ENCODE measurements around the gene ALDH1A1.

Gene ALDH1A1

DNA sequence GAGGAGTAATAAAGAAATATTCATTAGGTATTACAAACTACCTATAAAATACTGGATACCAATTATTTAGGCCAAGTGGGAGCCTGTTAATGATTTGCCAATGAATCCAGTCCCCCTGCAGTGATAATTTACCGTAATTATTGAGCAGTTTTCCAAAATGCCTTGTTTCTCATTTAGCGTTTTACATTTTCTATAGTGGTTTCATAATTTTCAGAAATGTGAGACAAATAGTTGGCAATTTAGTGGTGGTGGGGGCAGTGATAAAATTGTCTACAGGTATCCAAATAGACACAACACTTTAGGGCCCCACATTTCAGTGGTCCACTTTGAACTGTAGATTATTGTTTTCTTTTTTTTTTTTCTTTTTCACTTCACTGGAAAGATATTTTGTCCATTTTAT lies 27.3 kb upstream of the ALDH1A1 start:
- no peak for TF ChIP-seq ZFX (IDR thresholded peaks at IDR 0.05; ENCODE audit: borderline replicate concordance)
- TF ChIP-seq, protein P1, sequence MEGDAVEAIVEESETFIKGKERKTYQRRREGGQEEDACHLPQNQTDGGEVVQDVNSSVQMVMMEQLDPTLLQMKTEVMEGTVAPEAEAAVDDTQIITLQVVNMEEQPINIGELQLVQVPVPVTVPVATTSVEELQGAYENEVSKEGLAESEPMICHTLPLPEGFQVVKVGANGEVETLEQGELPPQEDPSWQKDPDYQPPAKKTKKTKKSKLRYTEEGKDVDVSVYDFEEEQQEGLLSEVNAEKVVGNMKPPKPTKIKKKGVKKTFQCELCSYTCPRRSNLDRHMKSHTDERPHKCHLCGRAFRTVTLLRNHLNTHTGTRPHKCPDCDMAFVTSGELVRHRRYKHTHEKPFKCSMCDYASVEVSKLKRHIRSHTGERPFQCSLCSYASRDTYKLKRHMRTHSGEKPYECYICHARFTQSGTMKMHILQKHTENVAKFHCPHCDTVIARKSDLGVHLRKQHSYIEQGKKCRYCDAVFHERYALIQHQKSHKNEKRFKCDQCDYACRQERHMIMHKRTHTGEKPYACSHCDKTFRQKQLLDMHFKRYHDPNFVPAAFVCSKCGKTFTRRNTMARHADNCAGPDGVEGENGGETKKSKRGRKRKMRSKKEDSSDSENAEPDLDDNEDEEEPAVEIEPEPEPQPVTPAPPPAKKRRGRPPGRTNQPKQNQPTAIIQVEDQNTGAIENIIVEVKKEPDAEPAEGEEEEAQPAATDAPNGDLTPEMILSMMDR (IDR thresholded peaks at IDR 0.05): no peak
- no peak overlapping the region for H3K27ac ChIP-seq

DNA sequence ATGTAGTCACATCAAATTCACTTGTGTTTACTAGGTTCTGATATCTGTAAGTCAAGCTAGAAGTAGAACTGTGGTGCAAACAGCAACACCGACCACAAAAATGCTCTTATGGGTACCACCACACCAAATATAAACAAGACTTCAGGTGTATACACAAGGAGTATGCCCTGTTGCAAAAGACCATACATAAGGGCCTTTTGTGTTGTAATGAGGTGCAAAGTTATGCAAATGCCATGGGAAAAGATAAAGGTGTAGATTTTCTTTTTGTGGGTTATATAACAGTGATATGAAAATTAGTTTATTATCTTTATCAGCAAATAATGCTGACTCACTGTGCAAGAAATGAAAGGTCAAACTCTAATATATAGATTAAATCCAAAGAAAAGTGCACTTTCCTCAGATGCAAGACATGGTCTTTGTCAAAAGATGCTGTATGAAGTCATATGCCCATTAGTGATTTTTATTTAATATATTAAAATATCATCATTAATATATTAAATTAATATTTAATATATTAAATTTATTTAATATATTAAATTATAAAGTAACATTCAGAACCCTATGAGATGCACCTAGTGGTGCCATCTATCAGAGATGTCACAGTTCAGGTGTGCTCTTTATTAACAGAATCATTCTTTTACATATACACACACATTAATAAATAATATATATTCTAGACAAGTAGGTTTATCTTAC lies 26.7 kb upstream of the ALDH1A1 start:
- TF ChIP-seq ZFX (IDR thresholded peaks at IDR 0.05; ENCODE audit: borderline replicate concordance): no peak
- TF ChIP-seq, protein P1 (IDR thresholded peaks at IDR 0.05): no peak
- H3K27ac ChIP-seq: no peak overlapping the region

DNA sequence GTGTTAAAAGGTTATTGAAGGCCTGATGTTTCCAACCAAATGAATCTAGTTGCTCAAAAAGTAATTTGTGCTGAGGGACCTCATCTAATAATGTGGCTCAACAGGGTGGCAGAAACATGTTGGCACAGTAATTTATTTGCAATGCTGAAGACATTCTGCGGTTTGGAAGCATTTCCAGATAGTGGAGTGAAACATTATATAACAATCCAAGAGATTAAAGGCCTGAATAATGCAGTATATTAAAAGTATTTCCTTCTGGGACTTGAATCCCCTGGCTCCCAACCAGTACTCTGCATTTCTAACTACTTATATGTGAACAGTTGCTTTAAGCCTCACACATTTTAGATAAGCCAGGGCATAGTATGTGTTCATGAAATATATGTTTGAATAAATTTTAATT lies 25.9 kb upstream of the ALDH1A1 start:
- no peak overlapping the region for H3K27ac ChIP-seq
- TF ChIP-seq, protein P1 (IDR thresholded peaks at IDR 0.05): no peak
- TF ChIP-seq ZFX (IDR thresholded peaks at IDR 0.05; ENCODE audit: borderline replicate concordance): no peak

DNA sequence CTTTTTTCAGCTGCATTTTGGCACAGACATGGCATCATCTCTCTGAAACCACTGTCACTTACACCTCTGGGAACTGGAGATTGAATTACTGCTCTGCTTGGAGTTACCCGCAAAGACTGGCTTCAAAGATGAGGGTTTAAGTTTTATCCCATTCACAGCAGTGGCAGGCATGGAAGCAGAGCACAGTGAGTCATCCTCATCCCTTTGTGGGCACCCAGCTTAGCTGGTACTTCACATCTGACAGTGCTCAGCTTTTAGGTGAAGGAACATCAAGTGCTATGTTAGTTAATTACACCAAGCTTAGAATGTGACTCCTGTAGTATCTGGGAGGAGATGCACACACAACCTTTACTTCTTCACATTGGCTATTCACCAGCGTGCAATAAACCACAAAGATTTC lies 24.8 kb upstream of the ALDH1A1 start:
- no peak for TF ChIP-seq ZFX (IDR thresholded peaks at IDR 0.05; ENCODE audit: borderline replicate concordance)
- TF ChIP-seq, protein P1 (IDR thresholded peaks at IDR 0.05): no peak
- no peak overlapping the region for H3K27ac ChIP-seq

DNA sequence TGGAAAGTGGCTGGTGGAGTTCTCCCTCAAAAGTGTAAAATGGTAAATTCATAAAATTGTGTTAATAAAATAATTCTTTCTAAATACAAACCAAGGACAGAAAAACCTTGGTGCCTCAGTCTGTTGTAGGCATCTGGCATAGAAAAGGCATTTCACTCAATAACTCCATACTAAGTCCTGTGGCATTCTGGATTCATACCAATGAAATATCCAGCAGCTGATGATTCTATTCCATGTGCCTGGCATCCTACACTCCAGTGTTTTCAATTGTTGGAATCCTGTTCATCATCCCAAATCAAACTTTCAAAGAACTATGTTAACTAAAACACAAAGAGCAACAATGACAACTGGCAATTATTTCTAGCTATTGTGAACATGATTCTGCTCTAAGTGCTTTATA lies 21.6 kb upstream of the ALDH1A1 start:
- no peak overlapping the region for H3K27ac ChIP-seq
- TF ChIP-seq, protein P1 (IDR thresholded peaks at IDR 0.05): no peak
- no peak for TF ChIP-seq ZFX (IDR thresholded peaks at IDR 0.05; ENCODE audit: borderline replicate concordance)

DNA sequence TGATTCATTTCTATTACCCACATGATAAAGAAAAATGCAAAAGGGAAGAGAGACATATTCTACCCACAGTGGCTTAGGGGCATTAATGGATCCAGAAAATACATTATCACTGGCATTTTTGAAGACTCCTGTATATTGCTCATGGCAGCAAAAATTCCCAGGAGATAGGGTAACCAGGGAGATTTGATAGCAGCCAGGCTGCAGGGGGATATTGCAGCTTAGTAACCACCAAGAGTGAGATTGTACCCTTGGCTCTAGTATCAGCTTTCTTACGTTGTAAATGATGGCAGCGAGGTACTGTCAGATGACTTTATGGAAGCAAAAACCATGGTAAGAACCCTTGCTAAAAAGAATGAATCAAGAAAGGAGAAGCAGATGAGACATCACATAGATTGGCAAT lies 19.8 kb upstream of the ALDH1A1 start:
- no peak overlapping the region for H3K27ac ChIP-seq
- TF ChIP-seq, protein P1 (IDR thresholded peaks at IDR 0.05): no peak
- TF ChIP-seq ZFX (IDR thresholded peaks at IDR 0.05; ENCODE audit: borderline replicate concordance): no peak

DNA sequence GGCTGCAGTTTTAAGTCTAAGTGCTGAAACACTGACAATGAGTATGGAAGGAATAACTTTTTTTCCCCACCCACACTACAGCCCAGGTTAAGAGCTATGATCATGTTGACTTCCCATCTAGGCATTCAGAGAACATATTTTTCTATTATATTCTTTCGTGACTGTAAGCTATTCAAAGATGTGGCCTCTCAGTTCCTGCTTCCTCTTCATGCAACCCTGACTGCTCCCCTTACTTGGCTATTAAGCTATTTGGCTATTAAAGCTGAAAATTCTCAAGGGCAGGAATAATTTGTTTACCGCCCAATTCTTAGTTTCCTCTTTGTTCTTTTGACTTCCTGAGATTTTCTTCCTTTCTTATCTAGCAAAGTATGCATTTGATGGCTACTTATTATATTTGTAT lies 18.6 kb upstream of the ALDH1A1 start:
- TF ChIP-seq, protein P1 (IDR thresholded peaks at IDR 0.05): no peak
- no peak for TF ChIP-seq ZFX (IDR thresholded peaks at IDR 0.05; ENCODE audit: borderline replicate concordance)
- no peak overlapping the region for H3K27ac ChIP-seq
